DMS 273 (cell line): ENCODE results near the gene EXOC8.
A peak's percentile ranks its signal among the peaks of the same experiment; 100 is the strongest.

Source experiments
- DNase-seq: peaks from one replicate; lab custom pipeline; 2025; ENCODE audit not compliant: unreplicated experiment; lab: John Stamatoyannopoulos, UW

Gene EXOC8

GRCh38 chr1:231337472-231338269, at the start of gene EXOC8:
EXOC8 (minus strand) TSS chr1:231337852; CDS start chr1:231337745, 107 bp downstream.
- DNase-seq: peak; percentile 99

GRCh38 chr1:231386466-231386865, 48.8 kb upstream of the EXOC8 start:
- no peak for DNase-seq

- peak; percentile 44 for DNase-seq
Observed at GRCh38 chr1:231385416-231385748, 47.7 kb upstream of the EXOC8 start.

GRCh38 chr1:231384696-231385415, 47.2 kb upstream of the EXOC8 start:
- DNase-seq: peak; percentile 83

- DNase-seq: peak; percentile 11
Observed at GRCh38 chr1:231383159-231383860, 45.7 kb upstream of the EXOC8 start.

- DNase-seq: no peak
Observed at GRCh38 chr1:231382426-231382825, 44.8 kb upstream of the EXOC8 start.

- DNase-seq: no peak
Observed at GRCh38 chr1:231381729-231382128, 44.1 kb upstream of the EXOC8 start.

- no peak for DNase-seq
Observed at GRCh38 chr1:231376875-231377549, 39.4 kb upstream of the EXOC8 start.

- DNase-seq: no peak
Observed at GRCh38 chr1:231376101-231376500, 38.4 kb upstream of the EXOC8 start.

- DNase-seq: no peak
Observed at GRCh38 chr1:231374394-231374793, 36.7 kb upstream of the EXOC8 start.

GRCh38 chr1:231372501-231372900, 34.8 kb upstream of the EXOC8 start:
- no peak for DNase-seq

GRCh38 chr1:231369282-231369681, 31.6 kb upstream of the EXOC8 start:
- DNase-seq: peak; percentile 24

GRCh38 chr1:231364192-231364591, 26.5 kb upstream of the EXOC8 start:
- no peak for DNase-seq

- no peak for DNase-seq
Observed at GRCh38 chr1:231363624-231364023, 26.0 kb upstream of the EXOC8 start.

- DNase-seq: no peak
Observed at GRCh38 chr1:231362325-231362724, 24.7 kb upstream of the EXOC8 start.

- no peak for DNase-seq
Observed at GRCh38 chr1:231359113-231359512, 21.5 kb upstream of the EXOC8 start.

GRCh38 chr1:231357831-231358354, 20.2 kb upstream of the EXOC8 start:
- DNase-seq: peak; percentile 83

- no peak for DNase-seq
Observed at GRCh38 chr1:231357187-231357772, 19.6 kb upstream of the EXOC8 start.

GRCh38 chr1:231355171-231355570, 17.5 kb upstream of the EXOC8 start:
- DNase-seq: no peak

- no peak for DNase-seq
Observed at GRCh38 chr1:231354330-231355020, 16.8 kb upstream of the EXOC8 start.
